Right cardiac atrium (tissue), 5 donors: Measurements from ENCODE around the gene NUP35. TPM values are rescaled to one million over a fixed set of nuclear protein-coding genes. Genes with fewer than 3 reads are reported as not detected.
"Not testable (repeated sequence)": the region's sequence is repeated elsewhere in the genome, so short reads cannot be mapped to it uniquely, and the experiment has no call there.

ENCODE experiments used
- ATAC-seq, 2 donors: fragments of 200-7000 bp; cut with Tn5 transposase; one replicate each; pipeline versions ENCODE4 v1.8.0 to v1.9.1; 2020; ENCODE audit warnings: moderate library complexity in 2 of 2, mild to moderate bottlenecking in 1 of 2
- DNase-seq, 3 donors: peaks; one replicate each; pipeline ENCODE4 v3.0.0-alpha.2; 2020
- H3K27ac ChIP-seq: one replicate; pipeline ENCODE4 v1.5.1; 2013; ENCODE audit warnings: mild to moderate bottlenecking, low read length, control low read depth, moderate library complexity
- H3K27me3 ChIP-seq: one replicate; pipeline ENCODE4 v1.6.1; 2013; ENCODE audit not compliant: control insufficient read depth, insufficient read depth
- H3K4me1 ChIP-seq: one replicate; pipeline ENCODE4 v1.6.1; 2013; ENCODE audit warnings: low read length; ENCODE audit not compliant: control insufficient read depth, insufficient read depth
- H3K4me3 ChIP-seq: one replicate; pipeline ENCODE4 v1.5.1; 2013; ENCODE audit warnings: low read length, control low read depth
- H3K9me3 ChIP-seq: one replicate; pipeline ENCODE4 v1.6.1; 2013; ENCODE audit warnings: low read length; ENCODE audit not compliant: control insufficient read depth
- WGBS: extraction: QIAGEN DNeasy Blood & Tissue Kit; methylation state at CpG from one replicate; pipeline ENCODE4 v1.1.7; 2013; 5-methylcytosine and 5-hydroxymethylcytosine counted together
- intact Hi-C, 4 donors: fragments of 100-400 bp; cut with DNase I; formaldehyde crosslinking; loops; one replicate each; pipeline versions ENCODE4 v1.11.0 to v1.14.0; 2022 to 2023
- polyA plus RNA-seq: library from polyadenylated mRNA; stranded (reverse); fragments of 200-250 nt; gene quantifications from one replicate; pipeline ENCODE4 v1.2.3, GENCODE V29; 2013
- total RNA-seq, 4 donors: library from RNA; stranded (reverse); fragmentation: NEBNext Ultra II Directional; extraction: Animal tissue kit (Norgen Biotek cat#: 25700); gene quantifications; one replicate each; pipeline ENCODE4 v1.2.1, GENCODE V29; 2021
- donor health status: healthy with polysubstance abuse.
- donor health status: DM: no; HTN: yes; CAD: no.
- donor health status: DM: no; HTN: no; CAD: no.
- donor health status: DM: no; HTN: yes; CAD: no; lungs with severe emphysema.
- donor health status: DM: yes; HTN: yes; CAD: no.

The NUP35 gene
- total and polyA plus RNA-seq, 5 donors = 5.5 to 10.7 (median 8.8) TPM

DNA sequence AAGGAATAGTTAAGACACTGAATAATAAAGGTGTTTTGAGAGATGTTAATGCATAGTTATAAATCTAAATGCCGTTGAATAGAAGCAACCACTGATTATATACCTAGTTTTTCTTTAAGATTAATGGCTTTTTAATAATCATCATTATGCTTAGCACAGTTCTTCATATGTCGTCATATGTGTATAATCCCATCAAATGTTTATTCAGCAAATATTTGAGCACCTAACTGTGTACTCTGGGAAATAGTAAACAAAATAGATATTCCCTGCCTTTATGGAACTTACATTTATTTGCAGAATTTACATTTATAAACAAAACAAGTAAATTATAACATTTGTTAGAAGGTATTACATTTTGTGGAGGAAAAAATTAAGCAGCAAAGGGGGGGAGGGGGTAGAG lies 9.8 kb downstream of the NUP35 start:
- no peak for DNase-seq
- no peak for ATAC-seq
- Histone ChIP-seq H3K4me3 (no peak overlapping the region), H3K4me1 (no peaks in the 10 kb centered on the region), H3K9me3 (no peaks in the 10 kb centered on the region), H3K27ac (no peak overlapping the region), H3K27me3 (no peaks in the 10 kb centered on the region)
- WGBS = 99% methylated on average over 2 of the region's 2 CpGs
- intact Hi-C loops = no loop called here

DNA sequence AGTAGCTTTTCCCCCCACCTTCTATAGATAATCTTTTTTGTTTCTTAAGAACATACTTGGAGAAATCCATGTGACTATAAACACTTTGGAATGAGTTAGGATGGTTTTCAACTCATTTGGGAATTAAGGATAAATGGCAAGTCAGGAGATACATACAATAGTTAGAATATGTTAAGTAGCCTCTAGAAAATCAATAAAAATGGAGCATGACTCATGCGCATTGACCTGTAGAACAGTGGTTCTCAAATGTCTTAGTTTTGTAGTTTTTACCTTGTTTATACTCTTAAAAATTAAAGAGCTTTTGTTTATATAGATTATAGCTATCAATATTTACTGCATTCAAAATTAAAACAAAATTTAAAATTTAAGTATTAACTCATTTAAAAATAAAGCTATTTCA lies 24.7 kb downstream of the NUP35 start:
- 95% methylated on average over 1 of the region's 1 CpG for WGBS
- Histone ChIP-seq H3K27me3 (no peaks in the 10 kb centered on the region), H3K9me3 (no peaks in the 10 kb centered on the region), H3K4me1 (no peaks in the 10 kb centered on the region), H3K4me3 (no peak overlapping the region), H3K27ac (no peak overlapping the region)
- intact Hi-C loops = no loop called here
- DNase-seq = no peak
- no peak for ATAC-seq

DNA sequence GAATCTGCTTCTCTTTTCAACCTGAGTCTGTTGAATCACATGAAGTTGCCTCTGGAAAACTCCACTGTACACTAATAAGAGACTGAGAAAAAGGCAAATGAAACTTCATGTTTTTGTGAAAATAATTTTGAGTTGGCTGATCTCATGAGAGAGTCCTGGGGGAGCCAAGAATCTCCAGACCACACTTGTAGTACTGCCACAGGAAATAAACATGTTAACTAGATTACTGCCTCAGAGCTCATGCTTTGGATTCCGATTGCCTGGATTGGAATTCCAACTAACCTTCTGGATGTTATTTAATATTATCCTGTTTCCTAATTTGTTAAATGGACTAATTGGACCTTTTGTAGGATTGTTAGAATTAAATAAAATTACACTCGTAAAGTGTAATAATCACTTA lies 25.2 kb downstream of the NUP35 start:
- 56% methylated on average over 2 of the region's 2 CpGs for WGBS
- Histone ChIP-seq H3K27me3 (no peaks in the 10 kb centered on the region), H3K9me3 (no peaks in the 10 kb centered on the region), H3K4me3 (no peak overlapping the region), H3K27ac (no peak overlapping the region), H3K4me1 (no peaks in the 10 kb centered on the region)
- ATAC-seq (peak in 1 of 2 donors; percentile 70), DNase-seq (no peak)
- intact Hi-C loops = no loop called here

DNA sequence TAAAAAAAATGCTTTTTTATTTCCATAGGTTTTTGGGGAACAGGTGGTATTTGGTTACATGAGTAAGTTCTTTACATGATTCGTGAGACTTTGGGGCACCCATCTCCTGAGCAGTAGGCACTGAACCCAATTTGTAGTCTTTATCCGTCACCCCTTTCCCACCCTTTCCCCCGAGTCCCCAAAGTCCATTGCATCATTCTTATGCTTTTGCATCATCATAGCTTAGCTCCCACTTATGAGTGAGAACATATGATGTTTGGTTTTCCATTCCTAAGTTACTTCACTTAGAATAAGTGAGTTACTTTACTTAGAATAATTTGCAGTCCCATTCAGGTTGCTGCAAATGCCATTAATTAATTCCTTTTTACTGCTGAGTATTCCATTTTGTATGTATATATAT lies 28.0 kb downstream of the NUP35 start:
- H3K4me3 ChIP-seq, ATAC-seq, H3K4me1 ChIP-seq, H3K9me3 ChIP-seq, H3K27me3 ChIP-seq, intact Hi-C loops, H3K27ac ChIP-seq, DNase-seq: not testable (repeated sequence)
- WGBS = 97% methylated on average over 3 of the region's 3 CpGs

DNA sequence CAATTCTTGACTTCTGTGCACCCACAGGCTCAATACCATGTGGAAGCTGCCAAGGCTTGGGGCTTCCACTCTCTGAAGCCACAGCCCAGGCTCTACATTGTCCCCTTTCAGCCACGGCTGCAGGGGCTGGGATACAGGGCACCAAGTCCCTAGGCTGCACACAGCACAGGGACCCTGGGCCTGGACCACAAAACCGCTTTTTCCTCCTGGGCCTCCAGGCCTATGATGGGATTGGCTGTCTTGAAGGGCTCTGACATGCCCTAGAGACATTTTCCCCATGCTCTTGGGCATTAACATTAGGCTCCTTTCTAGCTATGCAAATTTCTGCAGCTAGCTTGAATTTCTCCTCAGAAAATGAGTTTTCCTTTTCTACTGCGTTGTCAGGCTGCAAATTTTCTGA lies 29.7 kb downstream of the NUP35 start:
- intact Hi-C loops = no loop called here
- ATAC-seq (no peak), DNase-seq (no peak)
- H3K27me3 ChIP-seq = no peaks in the 10 kb centered on the region
- H3K4me3 ChIP-seq = no peak overlapping the region
- no peaks in the 10 kb centered on the region for H3K4me1 ChIP-seq
- no peaks in the 10 kb centered on the region for H3K9me3 ChIP-seq
- no peak overlapping the region for H3K27ac ChIP-seq
- WGBS = 99% methylated on average over 3 of the region's 3 CpGs

DNA sequence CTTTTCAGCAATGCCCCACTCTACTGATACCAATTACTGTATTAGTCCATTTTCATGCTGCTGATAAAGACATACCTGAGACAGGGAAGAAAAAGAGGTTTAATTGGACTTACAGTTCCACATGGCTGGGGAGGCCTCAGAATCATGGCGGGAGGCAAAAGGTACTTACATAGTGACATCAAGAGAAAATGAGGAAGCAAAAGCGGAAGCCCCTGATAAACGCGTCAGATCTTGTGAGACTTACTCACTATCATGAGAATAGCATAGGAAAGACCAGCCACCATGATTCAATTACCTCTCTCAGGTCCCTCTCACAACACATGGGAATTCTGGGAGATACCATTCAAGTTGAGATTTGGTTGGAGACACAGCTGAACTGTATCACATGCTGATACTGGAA lies 30.5 kb downstream of the NUP35 start:
- H3K4me3 ChIP-seq, DNase-seq, H3K4me1 ChIP-seq, H3K27ac ChIP-seq, H3K9me3 ChIP-seq, ATAC-seq, intact Hi-C loops, H3K27me3 ChIP-seq: not testable (repeated sequence)
- WGBS = 71% methylated on average over 4 of the region's 4 CpGs

DNA sequence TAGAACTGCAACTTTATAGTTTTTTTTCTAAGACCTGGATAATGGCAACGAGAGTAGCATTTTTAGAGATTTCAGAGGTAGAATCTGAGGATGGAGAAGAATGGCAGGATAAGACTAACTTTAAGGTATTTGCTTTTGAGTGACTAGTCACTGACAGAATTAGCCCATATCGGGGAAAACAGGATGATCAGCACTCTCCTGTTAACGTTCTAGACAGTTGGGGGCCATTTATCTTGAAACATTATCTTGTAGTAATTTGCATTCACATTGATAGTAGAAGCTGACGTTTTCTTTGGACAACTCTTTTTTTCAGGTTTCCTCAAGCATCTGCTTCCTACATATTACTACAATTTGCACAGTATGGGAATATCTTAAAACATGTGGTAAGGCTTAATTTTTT lies 32.9 kb downstream of the NUP35 start:
- Histone ChIP-seq H3K4me3 (no peak overlapping the region), H3K4me1 (no peaks in the 10 kb centered on the region), H3K9me3 (no peaks in the 10 kb centered on the region), H3K27me3 (no peaks in the 10 kb centered on the region), H3K27ac (no peak overlapping the region)
- DNase-seq = no peak
- intact Hi-C loops = no loop called here
- 67% methylated on average over 4 of the region's 4 CpGs for WGBS
- no peak for ATAC-seq

DNA sequence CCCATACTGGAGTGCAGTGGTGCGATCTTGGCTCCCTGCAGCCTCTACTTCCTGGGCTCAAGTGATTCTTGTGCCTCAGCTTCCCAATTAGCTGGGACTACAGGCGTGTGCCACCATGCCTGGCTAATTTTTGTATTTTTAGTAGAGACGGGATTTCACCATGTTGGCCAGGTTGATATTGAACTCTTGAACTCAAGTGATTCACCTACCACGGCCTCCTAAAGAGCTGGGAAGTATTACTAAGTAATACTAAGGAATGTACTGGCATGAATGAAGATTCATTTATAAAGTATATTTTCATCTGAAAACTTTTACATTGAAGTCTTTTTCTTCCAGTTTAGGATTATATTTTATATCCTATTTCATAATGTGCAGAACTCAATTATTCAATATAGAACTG lies 38.1 kb downstream of the NUP35 start:
- DNase-seq = no peak
- Histone ChIP-seq H3K9me3 (no peaks in the 10 kb centered on the region), H3K27me3 (no peaks in the 10 kb centered on the region), H3K4me1 (no peaks in the 10 kb centered on the region), H3K27ac (no peak overlapping the region), H3K4me3 (no peak overlapping the region)
- 96% methylated on average over 4 of the region's 4 CpGs for WGBS
- intact Hi-C loops = no loop called here
- ATAC-seq = no peak

DNA sequence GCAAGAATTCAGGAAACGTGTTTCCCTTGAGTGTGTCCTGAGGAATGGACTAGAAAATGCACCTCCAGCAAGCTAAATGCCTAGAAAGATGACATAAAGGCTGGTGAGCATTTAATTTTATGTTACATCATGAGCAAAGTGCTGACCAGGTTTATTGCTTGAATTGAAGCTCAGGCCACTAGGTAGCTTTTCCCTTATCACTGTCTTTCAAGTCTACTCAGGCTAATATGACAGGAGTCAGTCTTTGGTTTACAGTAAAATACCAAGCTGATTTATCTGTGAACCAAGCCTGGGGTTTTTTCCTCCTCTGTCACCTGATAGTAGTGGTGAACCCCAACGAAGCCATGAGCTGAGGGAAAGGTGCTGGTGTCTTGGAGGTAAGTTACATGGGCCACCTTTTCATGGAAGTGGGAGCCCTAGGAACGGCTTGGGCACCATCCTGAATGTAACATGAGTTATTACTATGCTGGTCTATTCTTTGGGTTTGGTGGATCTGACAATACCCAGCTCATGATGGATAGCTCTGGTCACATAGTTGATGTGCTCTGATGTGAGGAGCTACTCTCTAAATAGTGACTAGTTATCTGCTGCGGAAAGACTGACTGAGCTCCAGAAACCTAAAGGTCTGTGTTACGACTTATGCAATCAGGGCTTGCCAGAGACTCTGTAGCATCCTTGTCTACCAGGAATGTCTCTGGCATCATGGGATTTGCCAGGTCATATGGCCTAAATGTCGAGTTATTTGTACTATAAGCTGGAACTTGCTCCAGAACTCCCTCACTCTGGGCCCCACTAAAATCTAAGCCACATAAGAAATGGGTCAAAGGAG lies 39.8 kb downstream of the NUP35 start:
- 72% methylated on average over 6 of the region's 6 CpGs for WGBS
- ATAC-seq = no peak

DNA sequence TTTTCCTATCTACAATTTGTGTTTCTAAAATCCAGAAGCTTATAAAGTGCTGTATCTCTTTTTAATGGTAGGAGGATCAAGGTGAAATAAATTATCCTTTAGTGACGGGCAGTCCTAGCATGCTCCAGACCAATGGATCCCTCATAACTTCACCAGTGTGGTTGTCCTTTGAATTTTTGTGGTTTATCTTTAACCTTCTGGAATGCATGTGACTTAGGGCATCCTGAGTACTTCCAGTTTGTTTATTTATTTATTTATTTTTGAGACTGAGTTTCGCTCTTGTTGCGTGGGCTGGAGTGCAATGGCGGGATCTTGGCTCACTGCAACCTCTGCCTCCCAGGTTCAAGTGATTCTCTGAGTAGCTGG lies 40.4 kb downstream of the NUP35 start:
- intact Hi-C loops = no loop called here
- no peak for ATAC-seq
- no peaks in the 10 kb centered on the region for H3K27me3 ChIP-seq
- no peak overlapping the region for H3K4me3 ChIP-seq
- 98% methylated on average over 4 of the region's 4 CpGs for WGBS
- no peak overlapping the region for H3K27ac ChIP-seq
- no peaks in the 10 kb centered on the region for H3K4me1 ChIP-seq
- H3K9me3 ChIP-seq = no peaks in the 10 kb centered on the region
- no peak for DNase-seq

More for the DNA sequence above, 39.8 kb downstream of the NUP35 start:
- no peak overlapping the region for H3K27ac ChIP-seq
- no peak for DNase-seq
- H3K4me1 ChIP-seq = no peaks in the 10 kb centered on the region
- no peaks in the 10 kb centered on the region for H3K9me3 ChIP-seq
- H3K4me3 ChIP-seq = no peak overlapping the region
- intact Hi-C loops = no loop called here
- no peaks in the 10 kb centered on the region for H3K27me3 ChIP-seq

DNA sequence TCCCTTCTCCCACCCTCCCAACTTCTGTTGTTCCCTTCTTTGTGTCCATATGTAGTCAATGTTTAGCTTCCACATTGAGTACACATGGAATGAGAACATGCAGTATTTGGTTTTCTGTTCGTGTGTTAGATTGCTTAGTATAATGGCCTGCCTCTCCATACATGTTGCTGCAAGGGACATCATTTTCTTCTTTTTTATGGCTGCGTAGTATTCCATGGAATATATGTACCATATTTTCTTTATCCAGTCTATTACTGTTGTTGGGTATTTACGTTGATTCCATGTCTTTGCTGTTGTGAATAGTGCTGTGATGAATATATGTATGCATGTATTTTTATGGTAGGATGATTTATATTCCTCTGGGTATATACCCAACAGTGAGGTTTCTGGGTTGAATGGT lies 42.0 kb downstream of the NUP35 start:
- no peak overlapping the region for H3K27ac ChIP-seq
- no peak overlapping the region for H3K4me3 ChIP-seq
- ATAC-seq = no peak
- H3K9me3 ChIP-seq = no peaks in the 10 kb centered on the region
- no peaks in the 10 kb centered on the region for H3K4me1 ChIP-seq
- intact Hi-C loops = no loop called here
- H3K27me3 ChIP-seq = no peaks in the 10 kb centered on the region
- over 99% methylated on average over 3 of the region's 3 CpGs for WGBS
- DNase-seq = no peak

DNA sequence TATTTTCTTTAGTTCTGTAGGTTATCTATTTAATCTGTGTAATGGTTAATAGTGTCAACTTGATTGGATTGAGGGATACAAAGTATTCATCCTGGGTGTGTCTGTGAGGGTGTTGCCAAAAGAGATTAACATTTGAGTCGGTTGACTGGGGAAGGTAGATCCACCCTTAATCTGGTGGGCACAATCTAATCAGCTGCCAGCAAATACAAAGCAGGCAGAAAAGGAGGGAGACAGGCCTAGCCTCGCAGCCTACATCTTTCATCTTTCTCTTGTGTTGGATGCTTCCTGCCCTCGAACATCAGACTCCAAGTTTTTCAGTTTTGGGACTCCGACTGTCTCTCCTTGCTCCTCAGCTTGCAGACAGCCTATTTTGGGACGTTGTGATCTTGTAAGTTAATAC lies 42.7 kb downstream of the NUP35 start:
- 90% methylated on average over 5 of the region's 5 CpGs for WGBS
- H3K4me1 ChIP-seq, DNase-seq, intact Hi-C loops, H3K9me3 ChIP-seq, H3K27ac ChIP-seq, H3K4me3 ChIP-seq, H3K27me3 ChIP-seq, ATAC-seq: not testable (repeated sequence)
